ENCODE data around the gene FANCD2OS.
"Not testable (repeated sequence)": the region's sequence is repeated elsewhere in the genome, so short reads cannot be mapped to it uniquely, and the experiment has no call there.

DNA sequence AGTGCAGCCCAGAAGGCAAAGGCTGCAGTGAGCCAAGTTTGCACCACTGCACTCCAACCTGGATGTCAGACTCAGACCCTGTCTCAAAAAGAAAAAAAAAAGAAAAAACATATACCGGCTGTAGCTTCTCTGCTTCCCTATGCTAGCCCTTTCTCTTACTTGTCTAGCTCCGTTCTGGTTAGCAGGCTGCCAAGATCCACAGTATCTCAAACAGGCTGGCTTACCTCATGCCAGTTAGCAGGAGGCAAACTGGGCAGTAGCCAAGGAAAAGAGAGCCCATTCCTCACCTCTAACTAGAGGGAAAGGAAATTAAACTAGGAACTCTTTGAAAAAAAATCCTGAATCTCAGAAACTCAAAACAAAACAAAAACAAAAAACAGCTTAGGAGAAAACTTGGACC lies 16.7 kb downstream of the FANCD2OS start:
- TF ChIP-seq, protein P1, sequence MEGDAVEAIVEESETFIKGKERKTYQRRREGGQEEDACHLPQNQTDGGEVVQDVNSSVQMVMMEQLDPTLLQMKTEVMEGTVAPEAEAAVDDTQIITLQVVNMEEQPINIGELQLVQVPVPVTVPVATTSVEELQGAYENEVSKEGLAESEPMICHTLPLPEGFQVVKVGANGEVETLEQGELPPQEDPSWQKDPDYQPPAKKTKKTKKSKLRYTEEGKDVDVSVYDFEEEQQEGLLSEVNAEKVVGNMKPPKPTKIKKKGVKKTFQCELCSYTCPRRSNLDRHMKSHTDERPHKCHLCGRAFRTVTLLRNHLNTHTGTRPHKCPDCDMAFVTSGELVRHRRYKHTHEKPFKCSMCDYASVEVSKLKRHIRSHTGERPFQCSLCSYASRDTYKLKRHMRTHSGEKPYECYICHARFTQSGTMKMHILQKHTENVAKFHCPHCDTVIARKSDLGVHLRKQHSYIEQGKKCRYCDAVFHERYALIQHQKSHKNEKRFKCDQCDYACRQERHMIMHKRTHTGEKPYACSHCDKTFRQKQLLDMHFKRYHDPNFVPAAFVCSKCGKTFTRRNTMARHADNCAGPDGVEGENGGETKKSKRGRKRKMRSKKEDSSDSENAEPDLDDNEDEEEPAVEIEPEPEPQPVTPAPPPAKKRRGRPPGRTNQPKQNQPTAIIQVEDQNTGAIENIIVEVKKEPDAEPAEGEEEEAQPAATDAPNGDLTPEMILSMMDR (IDR thresholded peaks at IDR 0.05), result not testable (repeated sequence)
- not testable (repeated sequence) for TF ChIP-seq POLR2A (IDR thresholded peaks at IDR 0.05)

All from right lobe of liver (tissue), 4 donors.